Suprapubic skin (tissue), 4 donors: ENCODE data around the gene SLC30A10. TPM values are rescaled to one million over a fixed set of nuclear protein-coding genes. Genes with fewer than 3 reads are reported as not detected.

ENCODE experiments used
- DNase-seq, 2 donors: peaks; one replicate each; pipeline ENCODE4 v3.0.0-alpha.2; 2019; ENCODE audit warnings: low spot score in 2 of 2
- H3K27ac ChIP-seq: fragments of 200-600 bp; sonication (generic); one replicate; pipeline ENCODE4 v1.5.1; 2019
- H3K27me3 ChIP-seq: fragments of 200-600 bp; sonication (generic); one replicate; pipeline ENCODE4 v1.5.1; 2019
- H3K36me3 ChIP-seq: fragments of 200-600 bp; sonication (generic); one replicate; pipeline ENCODE4 v1.5.1; 2019
- H3K4me1 ChIP-seq: fragments of 200-600 bp; sonication (generic); one replicate; pipeline ENCODE4 v1.5.1; 2019
- H3K4me3 ChIP-seq: fragments of 200-600 bp; sonication (generic); one replicate; pipeline ENCODE4 v1.5.1; 2019; ENCODE audit warnings: mild to moderate bottlenecking
- H3K9me3 ChIP-seq: fragments of 200-600 bp; sonication (generic); one replicate; pipeline ENCODE4 v1.5.1; 2019
- CTCF ChIP-seq, 2 donors: fragments of 200-600 bp in 1 of 2; fragments of 450-650 bp in 1 of 2; sonication (generic) in 1 of 2; IDR thresholded peaks; one replicate each; pipeline ENCODE4 v1.5.1; 2016 to 2019; ENCODE audit warnings: antibody characterized with exemption in 2 of 2, mild to moderate bottlenecking in 1 of 2, moderate library complexity in 1 of 2
- EP300 ChIP-seq: sonication (generic); formaldehyde crosslinking; IDR thresholded peaks from one replicate; pipeline ENCODE4 v1.6.1; 2017; ENCODE audit warnings: antibody characterized with exemption
- POLR2A ChIP-seq, 2 donors: fragments of 450-650 bp; IDR thresholded peaks; one replicate each; pipeline ENCODE4 v1.6.1; 2017; ENCODE audit warnings: antibody characterized with exemption in 2 of 2, mild to moderate bottlenecking in 2 of 2, moderate library complexity in 2 of 2
- POLR2AphosphoS5 ChIP-seq, 3 donors: sonication (generic); formaldehyde crosslinking; IDR thresholded peaks; one replicate each; pipeline ENCODE4 v1.6.1; 2017; ENCODE audit warnings: antibody characterized with exemption in 3 of 3
- WGBS: methylation state at CpG from one replicate; pipeline ENCODE4 v1.1.5; 2018; 5-methylcytosine and 5-hydroxymethylcytosine counted together
- total RNA-seq, 4 donors: library from RNA; depleted of rRNA; stranded (reverse); fragments of >200 nt; gene quantifications; one replicate each; pipeline ENCODE4 v1.1.0, GENCODE V29; 2016

SLC30A10 gene
- total RNA-seq, result under 1 TPM in 3 of 4 donors, not detected in 1; 0.30 to 0.86 (median 0.48) TPM

DNA sequence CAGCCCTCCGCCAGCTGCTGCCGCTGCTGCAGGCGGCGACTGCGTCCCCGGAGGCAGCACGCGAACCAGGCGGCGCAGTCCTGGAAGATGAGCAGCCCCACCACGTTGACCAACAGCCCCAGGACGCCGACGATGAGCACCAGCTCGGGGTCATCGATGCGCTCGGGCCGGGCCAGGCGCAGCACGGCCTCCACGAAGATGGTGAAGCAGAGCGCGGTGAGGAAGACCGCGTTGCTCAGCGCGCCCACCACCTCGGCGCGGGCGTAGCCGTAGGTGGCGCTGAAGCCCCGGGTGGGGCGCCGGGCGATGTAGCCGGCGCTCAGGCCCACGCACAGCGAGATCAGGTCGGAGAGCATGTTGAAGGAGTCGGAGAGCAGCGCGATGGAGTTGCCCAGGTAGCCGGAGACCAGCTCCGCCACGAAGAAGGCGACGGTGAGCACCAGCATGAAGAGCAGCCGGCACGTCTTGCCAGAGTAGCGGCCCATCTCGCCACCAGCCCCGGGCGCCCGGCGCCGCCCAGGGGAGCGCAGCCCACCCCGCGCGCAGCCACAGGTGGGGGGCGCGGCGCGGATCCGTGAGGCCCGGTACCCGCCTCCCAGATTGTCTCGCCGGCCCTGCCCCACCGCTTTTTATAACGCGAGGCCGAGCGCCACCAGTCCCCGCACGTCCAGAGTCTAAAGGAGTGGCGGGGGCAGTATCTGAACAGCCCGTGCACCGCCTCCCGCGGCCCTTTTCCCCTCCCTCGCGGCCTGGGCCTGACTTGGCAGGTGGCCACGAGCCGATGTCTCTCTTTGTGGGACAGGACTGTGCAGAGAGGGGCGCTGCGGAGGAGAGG lies at the start of gene SLC30A10:
Gene SLC30A10, minus strand, starts transcription at position 602 of the 835 bp plus-strand sequence. Its CDS starts 117 bp downstream, at position 485.
- no peaks in the 10 kb centered on the region for H3K36me3 ChIP-seq
- DNase-seq, result no peak
- peak within 1 kb of the TSS; percentile 52 for H3K4me3 ChIP-seq
- no peak within 1 kb of the TSS for H3K27ac ChIP-seq
- no peak for TF ChIP-seq CTCF (IDR thresholded peaks at IDR 0.05)
- H3K9me3 ChIP-seq, result no peaks in the 10 kb centered on the region
- H3K27me3 ChIP-seq, result peaks cover 22% of the 10 kb centered on the region
- peaks cover 12% of the 10 kb centered on the region for H3K4me1 ChIP-seq
- 0% methylated on average over 11 of the region's 91 CpGs for WGBS

DNA sequence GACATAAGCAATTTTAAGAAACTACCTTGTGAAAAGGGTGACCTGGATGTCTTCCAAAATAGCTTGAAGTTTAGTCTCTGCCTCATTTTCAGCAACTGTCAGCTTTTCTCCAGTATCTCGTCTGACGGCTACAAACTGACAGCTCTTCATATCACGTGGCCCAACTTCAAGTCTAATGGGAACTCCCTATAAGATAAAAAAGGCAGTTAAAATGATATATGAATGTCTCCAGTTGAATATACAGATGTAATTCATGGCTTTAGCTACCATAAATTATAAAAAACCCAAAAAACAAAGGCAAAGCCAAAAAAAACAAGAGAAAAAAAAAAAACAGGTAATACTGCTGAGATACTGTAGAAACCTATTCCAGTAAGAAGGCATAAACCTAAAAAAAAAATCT lies 44.9 kb upstream of the SLC30A10 start:
- Histone ChIP-seq H3K4me1 (no peaks in the 10 kb centered on the region), H3K9me3 (no peaks in the 10 kb centered on the region), H3K27ac (no peak overlapping the region), H3K36me3 (peaks cover 72% of the 10 kb centered on the region), H3K27me3 (no peaks in the 10 kb centered on the region), H3K4me3 (no peak overlapping the region)
- no peak for TF ChIP-seq EP300
- TF ChIP-seq POLR2A (IDR thresholded peaks at IDR 0.05), result no peak
- no peak for TF ChIP-seq POLR2AphosphoS5 (IDR thresholded peaks at IDR 0.05)
- TF ChIP-seq CTCF (IDR thresholded peaks at IDR 0.05), result no peak
- DNase-seq, result no peak
- 80% methylated on average over 3 of the region's 3 CpGs for WGBS

- no peak overlapping the region for H3K27ac ChIP-seq
- DNase-seq, result no peak
- 83% methylated on average over 4 of the region's 4 CpGs for WGBS
- H3K9me3 ChIP-seq, result no peaks in the 10 kb centered on the region
- H3K36me3 ChIP-seq, result peaks cover 41% of the 10 kb centered on the region
- no peaks in the 10 kb centered on the region for H3K27me3 ChIP-seq
- TF ChIP-seq EP300 (no peak), POLR2A (IDR thresholded peaks at IDR 0.05) (no peak), CTCF (IDR thresholded peaks at IDR 0.05) (no peak), POLR2AphosphoS5 (IDR thresholded peaks at IDR 0.05) (no peak)
- no peaks in the 10 kb centered on the region for H3K4me1 ChIP-seq
- H3K4me3 ChIP-seq, result no peak overlapping the region
Observed at GRCh38 chr1:219967361-219967760, 39.0 kb upstream of the SLC30A10 start.

DNA sequence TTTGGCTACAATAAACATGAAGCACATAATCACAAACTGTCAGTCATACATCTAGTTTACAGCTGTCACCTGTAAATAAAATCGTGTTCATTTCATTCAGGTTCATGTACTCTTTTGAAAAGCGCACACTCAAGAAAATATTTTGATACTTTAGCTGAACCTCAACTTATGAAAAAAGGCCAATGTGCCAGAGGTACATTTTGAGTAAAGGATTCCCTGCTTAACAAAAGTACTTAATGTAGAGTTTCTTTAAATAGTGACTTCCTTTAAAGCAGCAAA lies 37.7 kb upstream of the SLC30A10 start:
- WGBS, result 83% methylated on average over 2 of the region's 2 CpGs
- H3K4me1 ChIP-seq, result no peaks in the 10 kb centered on the region
- TF ChIP-seq EP300 (no peak), POLR2AphosphoS5 (IDR thresholded peaks at IDR 0.05) (no peak), CTCF (IDR thresholded peaks at IDR 0.05) (no peak), POLR2A (IDR thresholded peaks at IDR 0.05) (no peak)
- H3K27ac ChIP-seq, result no peak overlapping the region
- H3K36me3 ChIP-seq, result peaks cover 31% of the 10 kb centered on the region
- no peaks in the 10 kb centered on the region for H3K9me3 ChIP-seq
- no peaks in the 10 kb centered on the region for H3K27me3 ChIP-seq
- H3K4me3 ChIP-seq, result no peak overlapping the region
- DNase-seq, result no peak

DNA sequence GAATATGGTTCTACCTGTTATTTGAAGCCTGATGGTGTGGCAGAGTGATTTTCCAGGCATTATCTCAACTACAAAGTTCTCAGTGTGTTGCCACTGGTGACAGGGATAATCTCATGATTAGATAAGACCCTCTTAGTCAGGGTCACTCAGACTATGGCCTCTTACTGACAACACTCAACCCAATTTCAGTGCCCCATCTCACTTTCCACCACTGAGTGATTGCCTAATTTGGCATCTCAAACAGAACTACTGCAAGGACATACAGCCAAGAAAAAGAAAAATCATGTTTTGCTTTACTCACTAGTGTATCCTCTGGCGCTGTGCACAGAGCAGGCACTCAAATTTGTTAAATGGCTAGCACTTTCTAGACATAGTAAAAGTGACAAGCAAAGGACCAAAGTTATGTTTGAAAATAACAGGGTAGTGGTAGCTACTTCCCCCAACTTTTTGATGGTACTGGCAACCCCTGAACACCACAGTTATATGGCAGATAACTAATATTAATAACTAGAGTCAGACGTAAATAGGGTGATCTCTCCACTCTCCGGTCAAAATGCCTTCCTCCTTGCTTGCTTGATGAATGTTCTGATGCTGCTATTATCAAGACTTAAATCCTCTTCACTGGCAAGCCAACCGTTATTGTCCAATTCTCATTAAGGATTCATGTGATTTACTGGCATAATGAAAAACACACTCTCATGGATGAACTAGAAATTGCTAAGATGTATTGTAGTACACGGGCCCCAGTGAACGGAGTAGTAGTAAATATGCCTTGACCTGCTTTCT lies 37.1 kb upstream of the SLC30A10 start:
- WGBS, result 64% methylated on average over 6 of the region's 6 CpGs
- DNase-seq, result no peak
- Histone ChIP-seq H3K27ac (no peak overlapping the region), H3K4me3 (no peak overlapping the region), H3K27me3 (no peaks in the 10 kb centered on the region), H3K36me3 (peaks cover 26% of the 10 kb centered on the region), H3K9me3 (no peaks in the 10 kb centered on the region), H3K4me1 (no peaks in the 10 kb centered on the region)
- TF ChIP-seq POLR2A (IDR thresholded peaks at IDR 0.05) (no peak), POLR2AphosphoS5 (IDR thresholded peaks at IDR 0.05) (no peak), EP300 (no peak), CTCF (IDR thresholded peaks at IDR 0.05) (no peak)
